ENCODE data around the gene ATAT1.

The ATAT1 gene

DNA sequence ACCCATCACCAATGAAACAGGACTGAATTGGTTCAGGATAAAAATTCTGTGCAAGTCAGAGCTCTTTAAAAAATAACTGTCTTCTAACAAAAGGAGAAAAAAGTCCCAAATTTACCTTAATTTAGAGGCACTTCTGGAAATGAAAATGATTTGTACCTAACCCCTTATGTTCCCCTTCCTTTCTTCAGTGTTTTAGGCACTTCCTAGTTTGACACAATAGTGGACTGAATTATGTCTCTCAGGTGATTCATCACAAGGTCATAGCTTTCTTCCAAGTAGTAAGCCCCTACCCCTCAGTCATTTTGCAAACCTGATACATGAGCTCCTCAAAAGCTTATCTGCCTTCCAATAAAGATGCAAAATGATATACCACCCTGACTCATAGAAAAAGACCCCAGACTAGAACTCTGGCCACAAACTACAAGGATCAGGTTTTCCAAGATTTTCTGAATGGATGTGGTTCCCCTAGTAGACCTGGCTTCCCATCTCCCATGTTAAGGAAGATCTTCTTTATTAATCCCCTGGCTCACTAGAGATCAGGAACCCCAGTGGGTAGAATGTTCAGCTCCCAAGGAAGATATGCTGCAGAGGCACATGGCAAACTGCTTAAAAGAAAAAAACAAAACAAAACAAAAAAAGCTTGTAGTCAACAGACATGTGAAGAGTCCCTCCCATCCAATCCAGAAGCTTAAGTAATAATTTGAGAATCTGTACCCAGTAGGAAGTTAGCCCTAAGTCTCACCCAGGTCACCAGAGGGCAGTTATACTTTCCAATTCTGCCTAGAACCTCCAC lies 13.2 kb upstream of the ATAT1 start:
- DNase-seq (ENCODE audit: low read depth in 1 of 2, low spot score in 1 of 2), result no peak

DNA sequence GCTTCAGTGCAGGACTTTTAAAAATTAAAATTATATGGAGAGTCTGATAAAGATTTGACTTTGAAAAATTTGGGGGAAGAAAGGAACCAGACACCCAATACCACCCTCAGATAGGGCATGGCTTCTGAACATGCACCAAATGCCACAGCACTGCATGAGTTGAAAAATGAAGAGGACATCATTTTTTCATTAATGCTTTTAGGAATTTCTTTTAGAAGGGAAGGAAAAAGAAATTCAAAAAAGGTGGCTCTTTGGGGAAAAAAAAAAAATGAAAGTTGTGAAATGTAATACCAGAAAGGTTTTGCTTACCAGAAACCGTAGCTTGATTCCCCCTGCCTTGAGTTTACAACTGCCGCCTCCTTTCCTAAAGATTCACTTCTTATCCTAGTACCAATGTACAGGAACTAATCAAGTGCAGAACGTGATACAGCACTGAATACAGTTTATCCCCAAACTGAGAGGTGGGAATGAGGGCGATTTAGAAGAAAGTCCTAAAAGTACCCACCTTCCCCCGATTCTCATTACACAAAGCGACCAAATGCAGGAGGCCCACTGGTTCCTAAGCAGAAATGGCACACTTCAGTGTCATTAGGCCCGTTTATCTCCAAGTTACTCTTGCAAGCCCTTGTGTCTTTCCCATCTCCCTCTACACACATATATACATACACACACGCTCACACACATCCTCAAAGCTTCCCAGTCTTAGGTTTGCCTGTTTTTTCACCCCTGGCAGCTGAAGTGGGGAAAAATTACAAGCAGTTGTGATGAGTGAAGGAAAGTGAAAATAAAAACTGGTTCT lies 12.4 kb upstream of the ATAT1 start:
- no peak for DNase-seq (ENCODE audit: low read depth in 1 of 2, low spot score in 1 of 2)

DNA sequence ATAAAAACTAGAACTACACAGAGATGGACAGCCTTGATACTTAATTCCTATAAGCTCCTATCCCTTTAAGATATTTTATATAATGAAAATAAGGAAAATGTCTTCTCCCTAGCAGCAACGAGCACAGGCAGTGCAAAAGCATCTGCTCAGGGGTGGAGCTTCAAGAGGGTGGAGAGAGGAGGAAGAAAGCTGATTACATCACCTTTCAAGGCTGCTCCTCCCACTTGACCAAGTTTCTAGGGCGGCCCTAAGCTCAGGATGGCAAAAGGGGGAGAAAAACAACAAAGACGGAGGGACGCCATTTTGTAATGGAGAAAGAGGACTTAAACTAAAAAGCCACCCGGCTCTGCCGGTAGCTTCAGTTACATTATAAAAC lies 11.8 kb upstream of the ATAT1 start:
- peak; percentile 34 to 74 for DNase-seq (ENCODE audit: low read depth in 1 of 2, low spot score in 1 of 2)

DNA sequence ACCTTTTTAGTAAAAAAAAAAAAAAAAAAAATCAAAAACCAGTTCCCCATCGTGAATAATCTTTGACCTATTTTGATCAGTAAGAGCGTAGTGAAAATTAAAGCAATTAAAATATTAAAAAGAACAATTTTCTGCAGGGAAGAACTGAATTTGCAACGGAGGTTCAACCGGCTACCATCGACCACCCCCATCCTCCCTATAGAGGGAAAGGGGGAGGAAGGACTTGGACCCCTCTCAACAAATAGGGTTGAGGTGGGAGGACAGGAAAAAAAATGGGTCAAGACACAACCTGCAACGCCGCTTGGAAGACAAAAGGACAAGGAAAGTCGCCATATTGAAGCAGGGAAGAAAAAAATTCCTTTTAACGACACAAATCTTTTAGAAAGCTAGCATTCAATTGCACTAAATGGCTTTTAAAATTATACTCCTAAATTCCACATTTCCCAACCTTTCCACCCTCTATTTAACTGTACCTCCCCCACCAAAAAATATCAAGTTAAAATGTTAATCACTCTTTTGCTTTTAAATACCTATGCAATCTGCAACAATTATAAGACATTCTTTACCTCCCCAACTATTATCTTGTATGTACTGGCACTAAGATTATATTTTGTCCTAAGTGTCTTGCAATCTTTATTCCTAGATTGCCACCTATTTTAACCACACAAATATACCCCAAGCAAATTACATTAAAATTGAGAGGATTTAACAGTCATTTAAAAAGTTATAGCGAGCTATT lies 11.3 kb upstream of the ATAT1 start:
- DNase-seq (ENCODE audit: low read depth in 1 of 2, low spot score in 1 of 2), result no peak

DNA sequence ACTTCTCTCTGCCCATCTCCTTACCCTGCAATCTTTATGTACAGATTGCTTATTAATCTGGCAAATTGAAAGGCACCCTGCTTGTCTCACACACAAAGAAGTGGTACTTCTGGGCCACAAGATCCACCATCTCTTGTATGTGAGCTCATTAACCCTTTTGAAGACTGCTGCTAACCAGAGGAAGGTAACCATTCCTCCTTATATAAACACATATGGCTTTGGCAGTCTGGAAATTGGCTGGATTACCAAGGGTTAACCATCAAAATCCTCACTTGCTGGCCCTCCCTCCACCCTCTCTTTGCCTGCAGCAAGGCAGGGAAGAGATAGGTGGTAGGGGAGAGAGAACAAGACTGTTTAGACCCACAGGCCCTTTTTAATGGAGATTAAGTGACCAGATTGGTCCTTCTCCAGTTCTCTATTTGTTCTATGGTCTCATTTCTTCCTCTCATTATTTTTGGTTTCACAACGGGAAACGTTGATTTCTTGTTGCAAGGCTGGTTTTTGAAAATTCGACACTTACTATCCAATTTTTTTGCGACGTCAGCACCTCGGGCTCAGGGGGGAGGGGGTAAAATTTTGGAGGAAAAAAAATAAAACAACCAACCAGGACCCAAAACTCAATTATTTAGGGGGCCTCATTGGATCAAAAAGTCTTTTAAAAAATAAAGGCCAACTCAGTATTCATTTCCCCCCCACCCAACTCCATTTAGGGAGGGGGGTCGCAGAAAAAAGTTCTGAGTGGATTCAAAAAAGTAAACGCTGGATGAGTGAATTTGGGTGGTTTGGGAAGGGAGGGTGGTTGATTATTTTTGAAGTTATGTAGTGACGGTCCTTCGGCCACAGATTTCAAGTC lies 10.5 kb upstream of the ATAT1 start:
- no peak for DNase-seq (ENCODE audit: low read depth in 1 of 2, low spot score in 1 of 2)

DNA sequence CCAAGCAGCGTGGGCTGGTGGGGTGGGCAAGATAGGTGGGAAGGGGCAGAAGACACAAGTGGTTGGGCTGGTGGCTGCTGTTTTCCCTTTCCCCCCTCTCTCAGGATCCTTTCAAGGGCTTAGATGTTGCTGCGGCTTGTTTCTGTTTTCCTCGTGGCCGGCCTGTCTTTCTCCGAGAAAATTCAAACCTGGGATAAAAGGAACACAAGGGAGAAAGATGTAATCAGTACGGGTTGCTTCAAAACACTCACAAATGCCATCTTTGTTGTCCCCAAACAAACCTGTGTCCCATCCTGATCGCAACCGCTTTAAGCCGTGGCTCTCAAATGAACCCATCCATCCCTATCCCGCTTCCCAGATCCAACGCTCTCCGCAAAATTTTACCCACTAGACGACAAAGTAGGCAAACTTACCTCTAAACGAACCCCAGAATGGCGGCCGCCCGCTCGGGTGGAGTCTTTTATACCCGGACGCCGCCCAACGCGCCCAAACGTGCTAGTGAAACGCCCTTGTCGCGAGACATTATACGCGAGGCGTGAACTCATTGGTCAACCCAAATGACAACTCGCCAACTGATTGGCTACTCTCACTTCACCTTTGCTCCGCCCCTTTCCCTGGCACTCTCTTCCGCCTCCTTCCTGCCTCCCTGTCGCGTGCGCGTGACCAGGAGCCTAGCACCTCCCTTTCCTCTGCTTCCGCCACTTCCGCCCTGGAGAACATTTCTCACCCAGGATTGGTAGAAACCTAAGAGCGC lies 9.7 kb upstream of the ATAT1 start, which contains the start of gene PPP1R10:
PPP1R10 (minus strand) TSS at position 433 of the 754 bp plus-strand sequence. CDS start 7,299 bp downstream, outside the sequence.
- DNase-seq (ENCODE audit: low read depth in 1 of 2, low spot score in 1 of 2), result peak; percentile 90 to 97

DNA sequence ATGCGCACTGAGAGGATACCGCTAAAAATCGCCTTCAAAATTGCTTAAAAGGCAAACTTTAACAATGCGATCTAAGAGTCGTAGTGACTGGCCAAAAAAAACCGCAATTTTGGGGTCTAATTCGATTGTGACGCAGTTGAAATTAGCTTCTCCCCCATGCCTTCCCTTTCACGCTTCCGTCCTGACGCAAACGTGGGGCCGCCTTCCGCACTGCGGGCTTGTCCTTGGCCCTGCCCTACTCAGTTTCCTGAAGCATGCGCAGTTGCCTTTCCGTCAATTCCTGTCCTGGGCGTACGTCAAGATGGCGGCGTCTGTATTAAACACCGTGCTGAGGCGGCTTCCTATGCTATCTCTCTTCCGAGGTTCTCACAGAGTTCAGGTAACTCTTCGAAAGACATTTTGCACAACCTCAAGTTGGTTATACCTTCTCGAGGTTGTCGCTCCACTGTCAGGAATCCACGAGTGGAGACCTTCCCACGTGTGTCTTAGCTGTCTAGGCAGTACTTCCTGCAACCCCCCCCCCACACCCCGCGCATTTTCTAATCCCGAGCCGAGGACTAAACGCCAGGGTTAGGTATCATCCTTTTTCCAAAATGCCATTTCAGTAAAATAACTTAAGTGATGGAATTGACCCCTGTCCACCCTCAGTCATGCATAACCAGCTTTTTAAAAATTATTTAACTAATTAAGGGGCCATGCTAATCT lies 9.0 kb upstream of the ATAT1 start, which contains the start of gene MRPS18B:
MRPS18B (plus strand) TSS at position 276 of the 705 bp plus-strand sequence; CDS start at position 302, 26 bp downstream.
- peak; percentile 88 to 95 for DNase-seq (ENCODE audit: low read depth in 1 of 2, low spot score in 1 of 2)

DNA sequence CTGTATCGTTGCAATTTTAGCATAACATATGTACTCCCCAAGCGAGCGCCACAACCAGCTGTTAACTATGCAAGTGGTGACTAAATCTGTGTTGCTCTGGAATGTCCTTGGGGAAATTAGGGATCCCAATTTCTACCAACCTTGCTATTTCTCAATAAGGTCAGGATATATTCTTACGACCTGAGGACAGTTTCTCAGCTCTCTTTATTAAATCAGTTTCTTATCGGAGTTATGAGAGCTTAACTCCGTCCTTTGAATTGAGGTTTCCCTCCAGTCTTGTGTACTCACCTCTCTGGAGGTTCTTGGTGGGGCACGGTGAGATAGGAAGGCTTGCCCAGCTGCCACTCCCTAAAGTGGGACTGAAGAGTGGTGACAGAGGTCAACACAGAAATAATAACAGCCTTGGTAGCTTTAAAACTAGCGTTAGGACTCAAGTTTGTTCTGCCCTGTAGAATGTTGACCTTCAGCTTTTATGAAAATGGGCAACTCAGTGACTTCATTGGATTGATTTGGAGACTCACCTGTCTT lies 8.3 kb upstream of the ATAT1 start:
- no peak for DNase-seq (ENCODE audit: low read depth in 1 of 2, low spot score in 1 of 2)

DNA sequence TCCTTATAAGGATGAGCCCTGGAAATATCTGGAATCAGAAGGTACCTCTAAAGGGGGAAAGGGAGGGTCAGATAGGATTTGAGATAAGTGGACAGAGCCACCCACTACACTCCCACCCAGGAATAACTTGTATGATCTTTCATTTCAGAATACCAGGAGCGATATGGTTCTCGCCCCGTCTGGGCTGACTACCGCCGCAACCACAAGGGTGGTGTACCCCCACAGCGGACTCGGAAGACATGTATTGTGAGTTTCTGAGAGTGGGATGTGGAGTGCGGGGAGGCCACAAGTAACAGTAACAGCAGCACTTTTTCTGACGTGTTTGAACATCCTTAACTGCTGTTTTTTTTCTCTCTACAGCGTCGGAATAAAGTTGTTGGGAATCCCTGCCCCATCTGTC lies 7.1 kb upstream of the ATAT1 start:
- no peak for DNase-seq (ENCODE audit: low read depth in 1 of 2, low spot score in 1 of 2)

DNA sequence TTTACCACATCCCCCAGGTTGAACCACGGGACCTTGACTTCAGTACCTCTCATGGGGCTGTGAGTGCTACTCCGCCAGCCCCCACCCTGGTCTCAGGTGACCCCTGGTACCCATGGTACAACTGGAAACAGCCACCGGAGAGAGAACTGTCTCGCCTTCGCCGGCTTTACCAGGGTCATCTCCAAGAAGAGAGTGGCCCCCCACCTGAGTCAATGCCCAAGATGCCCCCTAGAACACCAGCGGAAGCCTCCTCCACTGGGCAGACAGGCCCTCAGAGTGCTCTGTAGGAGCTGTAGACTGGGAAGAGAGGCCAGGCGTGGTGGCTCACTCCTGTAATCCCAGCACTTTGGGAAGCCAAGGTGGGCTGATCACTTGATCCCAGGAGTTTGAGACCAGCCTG lies 1.2 kb upstream of the ATAT1 start:
- DNase-seq (ENCODE audit: low read depth in 1 of 2, low spot score in 1 of 2), result no peak

DNA sequence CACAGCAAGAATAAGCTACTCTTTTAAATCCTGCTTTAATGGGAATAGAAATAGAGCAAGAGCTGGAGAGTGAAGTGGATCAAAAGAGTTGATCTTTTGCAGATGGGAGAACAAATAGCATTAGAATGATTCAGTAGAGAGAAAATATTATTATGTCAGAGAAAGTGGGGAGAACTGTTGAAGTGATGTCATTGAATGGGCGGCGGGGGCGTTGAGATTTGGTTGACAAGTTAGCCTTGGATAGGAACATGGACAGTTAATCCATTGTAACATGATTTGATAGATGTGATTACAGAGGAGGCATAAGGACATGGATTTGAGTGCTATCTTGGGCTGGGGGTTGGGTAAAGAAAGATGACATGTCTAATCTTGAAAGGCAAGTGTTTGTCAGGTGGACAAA lies 9.2 kb downstream of the ATAT1 start:
- DNase-seq (ENCODE audit: low read depth in 1 of 2, low spot score in 1 of 2), result no peak

DNA sequence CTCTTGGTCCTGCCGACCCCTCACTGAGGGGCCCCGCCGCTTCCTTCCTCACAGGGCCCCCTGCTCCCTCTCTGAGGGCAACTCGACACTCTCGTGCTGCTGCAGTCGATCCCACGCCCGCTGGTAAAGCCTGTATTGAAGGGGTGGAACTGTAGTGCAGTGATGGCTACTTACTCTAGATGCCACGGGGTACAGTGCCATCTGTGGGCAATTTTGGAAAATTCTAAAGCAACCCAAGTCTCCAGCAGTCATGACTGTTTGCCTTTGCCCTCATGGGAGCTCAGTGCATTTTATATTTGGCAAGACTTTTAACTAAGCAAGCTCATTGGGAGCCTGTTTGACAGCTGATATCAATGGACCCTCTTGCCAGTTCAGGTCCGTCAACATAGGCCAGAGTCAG lies 13.8 kb downstream of the ATAT1 start:
- DNase-seq (ENCODE audit: low read depth in 1 of 2, low spot score in 1 of 2), result no peak

DNA sequence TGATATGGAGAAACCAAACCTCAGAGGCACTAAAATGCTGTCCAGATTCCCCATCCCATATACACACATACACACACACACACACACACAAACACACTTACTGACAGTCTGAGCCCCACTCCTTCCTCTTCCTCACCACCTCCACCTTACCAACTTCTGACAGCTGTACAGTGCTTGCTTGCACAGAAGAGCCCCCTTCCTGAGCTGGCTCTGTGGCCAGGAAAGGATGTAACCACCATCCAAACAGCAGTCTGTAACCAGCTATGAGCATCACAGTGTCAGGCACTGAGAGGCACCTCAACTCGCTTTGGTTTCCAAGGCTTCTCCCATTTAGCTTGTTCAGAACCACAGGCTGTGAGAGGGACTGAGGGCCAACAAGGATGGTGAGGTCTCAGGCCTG lies 14.4 kb downstream of the ATAT1 start:
- no peak for DNase-seq (ENCODE audit: low read depth in 1 of 2, low spot score in 1 of 2)

DNA sequence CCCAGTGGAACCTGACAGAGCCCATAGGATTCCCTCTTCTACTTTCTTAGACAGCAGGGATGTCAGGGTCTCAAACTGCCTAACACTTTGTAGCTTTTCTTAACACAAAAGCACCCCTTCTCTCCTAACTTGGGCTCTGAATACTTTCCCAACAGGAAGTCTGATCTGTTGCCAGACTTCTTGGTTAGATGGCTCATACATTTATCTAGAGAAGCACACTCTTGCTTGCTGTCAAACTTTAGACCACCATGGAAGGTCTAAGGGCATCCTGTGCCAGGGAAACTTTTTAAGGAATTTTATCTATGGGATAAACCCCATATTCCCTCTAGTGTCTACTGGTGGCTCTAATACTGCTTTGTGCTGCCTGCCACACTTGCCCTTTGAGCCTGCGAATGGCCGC lies 17.0 kb downstream of the ATAT1 start:
- DNase-seq (ENCODE audit: low read depth in 1 of 2, low spot score in 1 of 2), result no peak

DNA sequence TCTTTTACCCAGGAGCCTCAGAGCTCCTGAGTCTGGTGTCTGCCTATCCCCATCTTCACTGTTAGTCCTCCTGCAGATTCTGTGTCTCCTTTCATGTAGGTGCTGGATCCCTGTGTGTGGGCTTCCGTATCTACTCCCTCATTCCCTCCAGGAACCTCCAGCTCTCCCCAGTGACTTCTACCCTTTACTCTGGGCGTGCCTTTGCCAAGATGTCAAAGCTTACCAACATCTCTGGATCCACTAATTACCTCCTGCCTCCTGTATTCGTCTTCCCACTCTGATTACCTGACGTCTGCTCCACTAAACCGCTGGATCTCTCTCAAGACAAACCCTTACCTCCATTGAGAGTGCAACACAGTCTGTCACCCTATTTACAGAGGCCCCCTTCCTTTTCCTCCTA lies 18.1 kb downstream of the ATAT1 start:
- no peak for DNase-seq (ENCODE audit: low read depth in 1 of 2, low spot score in 1 of 2)

DNA sequence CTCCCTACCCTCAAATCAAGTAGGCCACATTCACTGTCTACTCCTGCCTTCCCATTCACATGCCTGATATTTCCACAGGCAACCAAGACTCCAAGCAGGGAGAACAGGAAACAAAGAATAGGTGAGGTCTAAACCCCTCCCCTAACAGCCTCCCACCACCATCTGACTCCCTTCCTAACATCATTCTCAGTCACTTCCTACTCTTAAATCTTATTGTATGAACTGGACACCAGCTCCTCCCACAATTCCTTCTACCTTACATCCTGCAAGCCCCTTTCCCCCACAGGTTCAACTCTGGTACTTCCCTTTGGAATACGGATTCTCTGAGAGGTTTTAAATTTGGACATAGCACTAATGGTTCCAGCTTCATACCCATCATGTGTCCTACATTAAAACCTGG lies 19.3 kb downstream of the ATAT1 start:
- no peak for DNase-seq (ENCODE audit: low read depth in 1 of 2, low spot score in 1 of 2)

DNA sequence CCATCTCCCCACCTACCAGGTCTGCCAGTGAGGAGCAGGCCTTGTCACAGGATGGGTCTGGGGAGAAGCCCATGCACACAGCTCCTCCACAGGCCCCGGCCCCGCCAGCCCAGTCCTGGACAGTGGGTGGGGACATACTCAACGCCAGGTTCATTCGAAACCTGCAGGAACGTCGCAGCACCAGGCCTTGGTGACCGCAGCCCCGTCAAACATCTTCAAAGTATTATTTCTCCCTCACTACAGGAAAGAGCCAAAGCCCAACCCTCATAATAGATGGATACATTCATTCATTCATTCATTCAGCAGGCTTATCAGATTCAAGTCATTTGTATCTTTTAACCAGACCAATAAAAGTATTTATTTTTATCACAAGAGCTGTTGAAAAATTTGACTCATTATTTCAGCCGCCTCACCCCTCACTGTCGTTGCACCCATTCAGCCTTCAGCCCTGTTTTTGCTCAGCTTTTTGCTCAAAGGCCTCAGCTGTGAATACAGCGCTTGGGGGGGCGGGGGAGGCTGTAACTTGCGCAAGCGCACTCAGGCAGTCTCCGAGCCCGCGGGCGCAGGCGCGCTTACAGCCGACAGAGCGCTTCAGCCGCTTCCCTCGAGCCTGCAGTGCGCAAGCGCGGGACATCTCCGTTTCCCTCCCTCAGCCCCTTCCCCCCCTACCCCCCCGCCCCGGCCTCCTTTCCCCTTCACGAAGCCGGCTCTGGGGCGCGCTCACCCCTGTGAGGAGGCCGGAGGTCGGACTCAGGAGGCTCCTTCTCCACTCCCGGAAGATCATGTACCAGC lies 20.0 kb downstream of the ATAT1 start, which contains the start of gene C6orf136:
C6orf136 (plus strand) TSS at position 684 of the 792 bp plus-strand sequence; CDS start at position 783, 99 bp downstream.
- peak; percentile 86 to 89 for DNase-seq (ENCODE audit: low read depth in 1 of 2, low spot score in 1 of 2)
